ENCODE data around the gene CFB. TPM values are rescaled to one million over a fixed set of nuclear protein-coding genes. Genes with fewer than 3 reads are reported as not detected.

CFB gene
- total RNA-seq, 1 experiment from 2014 or later, result 944 TPM

GRCh38 chr6:31952140-31952805, 6.4 kb downstream of the CFB start:
- BruUV-seq (replicated peaks), result no TSS peak
- H3K36me3 Mint-ChIP-seq (ENCODE audit: insufficient read depth, unreplicated experiment), result peaks cover 95% of the 10 kb centered on the region
- TF ChIP-seq CTCF (IDR thresholded peaks at IDR 0.05; ENCODE audit: unreplicated experiment), result peak; percentile 95
- CTCF ChIA-PET, result interaction anchor here (0.5 to 2.8 kb wide), 26 partner anchors 12 to 360 kb away, joined by 3 to 30 read pairs (median 4); partner anchors contain the start of genes DDAH2, DXO, EHMT2 and LY6G5C
- peaks cover 41% of the 10 kb centered on the region for H3K4me1 Mint-ChIP-seq (ENCODE audit: low read depth, unreplicated experiment)
- no peaks in the 10 kb centered on the region for H3K27me3 Mint-ChIP-seq (ENCODE audit: unreplicated experiment)
- H3K27ac Mint-ChIP-seq (ENCODE audit: unreplicated experiment), result peak overlapping the region; percentile 69
- H3K9me3 Mint-ChIP-seq (ENCODE audit: low read depth, unreplicated experiment), result no peaks in the 10 kb centered on the region
- intact Hi-C loops (cut with micrococcal nuclease; ENCODE audit: unreplicated experiment), result loop anchor here (1.0 kb wide), 2 partner anchors 50 to 272 kb away; partner anchors contain the start of gene ZBTB12
- DNase-seq, result peak; percentile 92
- H3K4me3 Mint-ChIP-seq (ENCODE audit: low read depth, unreplicated experiment), result no peak overlapping the region

- CTCF ChIA-PET, result interaction anchor here (0.6 to 2.8 kb wide), 19 partner anchors 13 to 272 kb away, joined by 3 to 30 read pairs (median 4); partner anchors contain the start of genes DDAH2, DXO, EHMT2 and LY6G5C
- no peak for TF ChIP-seq CTCF (IDR thresholded peaks at IDR 0.05; ENCODE audit: unreplicated experiment)
- intact Hi-C loops (cut with micrococcal nuclease; ENCODE audit: unreplicated experiment), result loop anchor here (1.0 kb wide), 2 partner anchors 51 to 273 kb away; partner anchors contain the start of gene ZBTB12
- no peak for DNase-seq
- Mint-ChIP-seq H3K4me3 (ENCODE audit: low read depth, unreplicated experiment) (no peak overlapping the region), H3K9me3 (ENCODE audit: low read depth, unreplicated experiment) (no peaks in the 10 kb centered on the region), H3K36me3 (ENCODE audit: insufficient read depth, unreplicated experiment) (peaks cover 95% of the 10 kb centered on the region), H3K4me1 (ENCODE audit: low read depth, unreplicated experiment) (peaks cover 41% of the 10 kb centered on the region), H3K27me3 (ENCODE audit: unreplicated experiment) (no peaks in the 10 kb centered on the region), H3K27ac (ENCODE audit: unreplicated experiment) (peak overlapping the region; percentile 69)
- no TSS peak for BruUV-seq (replicated peaks)
Observed at GRCh38 chr6:31952890-31953289, 7.0 kb downstream of the CFB start.

- no peak overlapping the region for H3K27ac Mint-ChIP-seq (ENCODE audit: unreplicated experiment)
Observed at GRCh38 chr6:31954511-31954910, 8.6 kb downstream of the CFB start.

GRCh38 chr6:31956796-31957195, 10.9 kb downstream of the CFB start:
- TF ChIP-seq CTCF (IDR thresholded peaks at IDR 0.05; ENCODE audit: unreplicated experiment), result no peak
- CTCF ChIA-PET, result no interaction called here

More at GRCh38 chr6:31954511-31954910, 8.6 kb downstream of the CFB start:
- no peaks in the 10 kb centered on the region for H3K9me3 Mint-ChIP-seq (ENCODE audit: low read depth, unreplicated experiment)
- intact Hi-C loops (cut with micrococcal nuclease; ENCODE audit: unreplicated experiment), result no loop called here
- H3K4me3 Mint-ChIP-seq (ENCODE audit: low read depth, unreplicated experiment), result no peak overlapping the region
- no TSS peak for BruUV-seq (replicated peaks)
- H3K36me3 Mint-ChIP-seq (ENCODE audit: insufficient read depth, unreplicated experiment), result peaks cover 95% of the 10 kb centered on the region
- DNase-seq, result no peak
- H3K4me1 Mint-ChIP-seq (ENCODE audit: low read depth, unreplicated experiment), result peaks cover 30% of the 10 kb centered on the region
- H3K27me3 Mint-ChIP-seq (ENCODE audit: unreplicated experiment), result no peaks in the 10 kb centered on the region
- CTCF ChIA-PET, result no interaction called here
- TF ChIP-seq CTCF (IDR thresholded peaks at IDR 0.05; ENCODE audit: unreplicated experiment), result no peak

More at GRCh38 chr6:31956796-31957195, 10.9 kb downstream of the CFB start:
- no peaks in the 10 kb centered on the region for H3K9me3 Mint-ChIP-seq (ENCODE audit: low read depth, unreplicated experiment)
- intact Hi-C loops (cut with micrococcal nuclease; ENCODE audit: unreplicated experiment), result loop anchor here (5.0 kb wide), 1 partner anchor 221 kb away; the partner anchor contains the start of genes AGPAT1 and RNF5
- H3K4me3 Mint-ChIP-seq (ENCODE audit: low read depth, unreplicated experiment), result peak overlapping the region; percentile 97
- peaks cover 26% of the 10 kb centered on the region for H3K4me1 Mint-ChIP-seq (ENCODE audit: low read depth, unreplicated experiment)
- H3K27ac Mint-ChIP-seq (ENCODE audit: unreplicated experiment), result no peak overlapping the region
- no peaks in the 10 kb centered on the region for H3K27me3 Mint-ChIP-seq (ENCODE audit: unreplicated experiment)
- H3K36me3 Mint-ChIP-seq (ENCODE audit: insufficient read depth, unreplicated experiment), result peaks cover 97% of the 10 kb centered on the region
- DNase-seq, result no peak
- no TSS peak for BruUV-seq (replicated peaks)

Data from Calu3 (cell line).